ENCODE measurements around the gene ABI2.

ABI2 gene

GRCh38 chr2:203484266-203485112, 156.3 kb downstream of the ABI2 start:
- DNase-seq (ENCODE audit: low spot score) = no peak

DNA sequence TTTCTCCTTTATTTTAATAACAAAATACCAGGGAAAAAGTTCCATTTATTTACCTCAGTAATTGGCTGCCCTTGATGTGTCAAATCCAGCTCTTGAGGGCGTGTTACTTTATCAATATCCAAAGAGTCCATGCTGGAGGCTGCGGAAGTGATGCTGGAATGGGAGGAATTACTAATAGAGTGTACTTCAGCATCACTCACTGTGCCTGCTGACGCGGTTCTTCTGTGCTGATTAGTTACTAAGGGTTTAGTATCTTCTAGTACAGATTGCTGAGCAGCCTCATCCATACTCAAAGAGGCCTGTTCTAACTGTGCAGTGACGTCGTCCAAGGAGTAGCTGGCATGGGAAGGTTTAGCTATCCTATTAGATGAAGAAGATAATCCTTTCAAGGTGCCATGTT, 161.3 kb downstream of the ABI2 start:
- no peak for DNase-seq (ENCODE audit: low spot score)

- no peak for DNase-seq (ENCODE audit: low spot score)
Observed at GRCh38 chr2:203490391-203490790, 162.2 kb downstream of the ABI2 start.

DNA sequence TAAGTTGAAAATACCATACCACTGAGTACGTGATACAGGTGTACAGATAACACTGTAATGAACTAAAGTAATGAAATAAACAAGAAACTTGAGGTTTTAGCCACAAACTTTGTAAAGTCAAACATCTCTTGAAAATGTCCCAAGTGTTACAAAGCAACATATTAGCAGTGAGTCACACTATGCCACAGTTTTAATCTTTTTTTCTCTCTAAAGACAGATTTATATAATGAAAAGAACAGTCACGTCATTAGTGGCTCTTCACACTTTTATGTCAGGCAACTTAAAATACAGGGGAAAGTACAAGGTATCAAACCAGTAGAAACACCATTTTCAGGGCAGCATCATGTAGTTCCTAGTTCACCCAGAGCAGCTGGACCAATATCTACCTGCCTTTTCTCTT, 164.8 kb downstream of the ABI2 start:
- no peak for DNase-seq (ENCODE audit: low spot score)
